ENCODE data around the gene SEZ6L2.

DNA sequence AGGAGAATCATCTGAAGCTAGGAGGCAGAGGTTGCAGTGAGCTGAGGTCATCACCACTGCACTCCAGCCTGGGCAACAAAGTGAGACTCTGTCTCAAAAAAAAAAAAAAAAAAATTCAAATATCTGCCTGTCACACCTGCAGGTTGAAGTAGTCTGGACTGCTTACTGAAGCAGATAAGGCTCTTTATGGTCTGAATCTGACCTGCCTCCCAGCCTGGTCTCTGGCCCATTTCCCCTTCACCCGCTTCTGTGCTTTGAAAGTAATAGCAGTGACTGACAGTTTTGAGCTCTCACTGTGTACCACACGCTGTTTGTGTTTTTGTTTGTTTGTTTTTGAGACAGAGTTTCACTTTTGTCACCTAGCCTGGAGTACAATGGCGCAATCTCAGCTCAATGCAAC, 5.8 kb downstream of the SEZ6L2 start:
- TF ChIP-seq ZNF138 (tag by site-specific recombination; IDR thresholded peaks at IDR 0.05; ENCODE audit: borderline replicate concordance) (no peak), ZNF501 (tag by site-specific recombination; IDR thresholded peaks at IDR 0.05) (no peak), ZNF654 (tag by site-specific recombination; IDR thresholded peaks at IDR 0.05; ENCODE audit: low read depth) (no peak), ZNF510 (tag by site-specific recombination; IDR thresholded peaks at IDR 0.05; ENCODE audit: insufficient replicate concordance) (no peak), KLF8 (tag by site-specific recombination; IDR thresholded peaks at IDR 0.05) (no peak), ZNF121 (tag by site-specific recombination; IDR thresholded peaks at IDR 0.05) (no peak), YY1 (tag by site-specific recombination; IDR thresholded peaks at IDR 0.05) (no peak), SP2 (tag by site-specific recombination; IDR thresholded peaks at IDR 0.05) (no peak), ZIC2 (tag by site-specific recombination; IDR thresholded peaks at IDR 0.05) (no peak), MZF1 (tag by site-specific recombination; IDR thresholded peaks at IDR 0.05; ENCODE audit: borderline replicate concordance) (no peak), ZNF561 (tag by site-specific recombination; IDR thresholded peaks at IDR 0.05; ENCODE audit: borderline replicate concordance) (no peak)
- TF ChIP-seq, protein P1, sequence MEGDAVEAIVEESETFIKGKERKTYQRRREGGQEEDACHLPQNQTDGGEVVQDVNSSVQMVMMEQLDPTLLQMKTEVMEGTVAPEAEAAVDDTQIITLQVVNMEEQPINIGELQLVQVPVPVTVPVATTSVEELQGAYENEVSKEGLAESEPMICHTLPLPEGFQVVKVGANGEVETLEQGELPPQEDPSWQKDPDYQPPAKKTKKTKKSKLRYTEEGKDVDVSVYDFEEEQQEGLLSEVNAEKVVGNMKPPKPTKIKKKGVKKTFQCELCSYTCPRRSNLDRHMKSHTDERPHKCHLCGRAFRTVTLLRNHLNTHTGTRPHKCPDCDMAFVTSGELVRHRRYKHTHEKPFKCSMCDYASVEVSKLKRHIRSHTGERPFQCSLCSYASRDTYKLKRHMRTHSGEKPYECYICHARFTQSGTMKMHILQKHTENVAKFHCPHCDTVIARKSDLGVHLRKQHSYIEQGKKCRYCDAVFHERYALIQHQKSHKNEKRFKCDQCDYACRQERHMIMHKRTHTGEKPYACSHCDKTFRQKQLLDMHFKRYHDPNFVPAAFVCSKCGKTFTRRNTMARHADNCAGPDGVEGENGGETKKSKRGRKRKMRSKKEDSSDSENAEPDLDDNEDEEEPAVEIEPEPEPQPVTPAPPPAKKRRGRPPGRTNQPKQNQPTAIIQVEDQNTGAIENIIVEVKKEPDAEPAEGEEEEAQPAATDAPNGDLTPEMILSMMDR (tag by site-specific recombination; IDR thresholded peaks at IDR 0.05) = no peak
